K562 (cell line): ENCODE results near the gene MTG1. TPM values are rescaled to one million over a fixed set of nuclear protein-coding genes. Genes with fewer than 3 reads are reported as not detected.

Experiments used
- GTF2A2 ChIP-seq: IDR thresholded peaks from 2 replicates; pipeline ENCODE4 v1.6.1; 2016; ENCODE audit warnings: mild to moderate bottlenecking, missing genetic modification characterization, missing compliant biosample characterization
- GTF2E2 ChIP-seq: fragments of 200-800 bp; sonication (Bioruptor generic); IDR thresholded peaks from 2 replicates; pipeline ENCODE4 v1.6.1; 2016; ENCODE audit warnings: missing genetic modification characterization, missing compliant biosample characterization
- JUND ChIP-seq, 2 experiments: IDR thresholded peaks; 2 replicates in 1 of 2; 3 replicates in 1 of 2; pipeline ENCODE4 v1.6.1; 2011; ENCODE audit warnings: borderline replicate concordance in 2 of 2, low read depth in 2 of 2, low read length in 2 of 2, improper control_type of control experiment in 1 of 2, missing biosample characterization in 1 of 2, missing genetic modification characterization in 1 of 2, missing genetic modification reagents in 1 of 2
- RCOR1 ChIP-seq, 2 experiments: IDR thresholded peaks; 2 replicates each; pipeline ENCODE4 v1.6.1; 2012; ENCODE audit warnings: low read depth in 2 of 2, low read length in 2 of 2, borderline replicate concordance in 1 of 2, improper control_type of control experiment in 1 of 2
- SIN3A ChIP-seq, 2 experiments: fragments of 150-350 bp in 1 of 2; IDR thresholded peaks; 2 replicates each; pipeline ENCODE4 v1.6.1; 2011 to 2016; ENCODE audit warnings: borderline replicate concordance in 2 of 2, low read depth in 2 of 2, low read length in 2 of 2, mild to moderate bottlenecking in 2 of 2, moderate library complexity in 2 of 2; ENCODE audit not compliant: control insufficient read depth in 1 of 2
- SREBF1 ChIP-seq: fragments of 150-350 bp; IDR thresholded peaks from 2 replicates; pipeline ENCODE4 v1.6.1; 2014; ENCODE audit warnings: antibody characterized with exemption, low read depth, low read length, borderline replicate concordance
- SRSF7 ChIP-seq: fragments of 200-400 bp; formaldehyde crosslinking; optimal IDR thresholded peaks from 2 replicates; pipeline ENCODE3; 2017; ENCODE audit warnings: mild to moderate bottlenecking, low read depth, low read length
- TSC22D4 ChIP-seq: fragments of 450-650 bp; IDR thresholded peaks from 2 replicates; pipeline ENCODE4 v1.6.1; 2016; ENCODE audit warnings: missing genetic modification characterization, missing biosample characterization, control low read depth
- YY1 ChIP-seq, 3 experiments: IDR thresholded peaks; 2 replicates each; pipeline ENCODE4 v1.6.1; 2011; ENCODE audit warnings: low read length in 2 of 3, mild to moderate bottlenecking in 2 of 3, moderate library complexity in 2 of 3, borderline replicate concordance in 1 of 3, control low read depth in 1 of 3, low read depth in 1 of 3; ENCODE audit not compliant: insufficient read depth in 3 of 3, insufficient replicate concordance in 2 of 3, control insufficient read depth in 1 of 3, insufficient read length in 1 of 3; ENCODE audit errors: extremely low read depth in 1 of 3
- ZBED1 ChIP-seq: IDR thresholded peaks from 2 replicates; pipeline ENCODE4 v1.6.1; 2014
- ZFP36 ChIP-seq: fragments of 150-350 bp; IDR thresholded peaks from 2 replicates; pipeline ENCODE4 v1.6.1; 2018; ENCODE audit warnings: low read length, low read depth; ENCODE audit not compliant: partially characterized antibody
- ZNF121 ChIP-seq: sonication (generic); formaldehyde crosslinking; conservative IDR thresholded peaks from 2 replicates; pipeline ENCODE4 v1.8.0; 2022; ENCODE audit warnings: missing genetic modification reagents
- ZNF431 ChIP-seq: sonication (generic); formaldehyde crosslinking; IDR thresholded peaks from 2 replicates; pipeline ENCODE4 v1.8.0; 2022; ENCODE audit warnings: mild to moderate bottlenecking, missing genetic modification reagents
- ZNF551 ChIP-seq: fragments of 250-450 bp; sonication (Bioruptor Pico); IDR thresholded peaks from 2 replicates; pipeline ENCODE4 v1.5.0; 2021; ENCODE audit warnings: mild to moderate bottlenecking, moderate library complexity
- ZNF57 ChIP-seq: fragments of 450-650 bp; formaldehyde crosslinking; IDR thresholded peaks from 2 replicates; pipeline ENCODE4 v1.4.0; 2020; ENCODE audit warnings: mild to moderate bottlenecking, moderate library complexity
- polyA plus RNA-seq, 8 experiments: library from polyadenylated mRNA; depleted of rRNA in 4 of 8; stranded (reverse) in 5 of 8; unstranded in 3 of 8; fragments of >200 nt; fragmentation: Nextera tagmentation in 2 of 8; fragmentation: Illumina TruSeq in 1 of 8; extraction: Ambion mirVana in 2 of 8; extraction: Trizol in 1 of 8; gene quantifications; 2 replicates each; pipeline versions ENCODE4 v1.2.1 to v1.2.3, GENCODE V29; 2011 to 2014; ENCODE audit warnings: inconsistent platforms in 1 of 8, missing spikeins in 1 of 8
- total RNA-seq, 7 experiments: library from RNA; depleted of rRNA in 6 of 7; stranded (reverse); fragments of >200 nt in 6 of 7; fragmentation: Illumina TruSeq in 2 of 7; extraction: Trizol in 2 of 7; gene quantifications; 2 replicates each; pipeline versions ENCODE4 v1.2.1 to v1.2.3, GENCODE V29; 2011 to 2021; ENCODE audit warnings: low replicate concordance in 1 of 7
- TF ChIP-seq, protein P1 (sequence below): fragments of 450-650 bp; IDR thresholded peaks from 2 replicates; pipeline ENCODE4 v1.6.1; 2018; ENCODE audit not compliant: partially characterized antibody
- TF ChIP-seq, protein P2 (sequence below): fragments of 250-450 bp; sonication (Bioruptor Pico); IDR thresholded peaks from 2 replicates; pipeline ENCODE4 v1.4.0; 2020

Gene MTG1
- total and polyA plus RNA-seq, 9 of the 15 experiments (the other 6 are each of a cell fraction or from before 2014, with no cell fraction given): 2.8 to 28.2 (median 15.4) TPM

DNA sequence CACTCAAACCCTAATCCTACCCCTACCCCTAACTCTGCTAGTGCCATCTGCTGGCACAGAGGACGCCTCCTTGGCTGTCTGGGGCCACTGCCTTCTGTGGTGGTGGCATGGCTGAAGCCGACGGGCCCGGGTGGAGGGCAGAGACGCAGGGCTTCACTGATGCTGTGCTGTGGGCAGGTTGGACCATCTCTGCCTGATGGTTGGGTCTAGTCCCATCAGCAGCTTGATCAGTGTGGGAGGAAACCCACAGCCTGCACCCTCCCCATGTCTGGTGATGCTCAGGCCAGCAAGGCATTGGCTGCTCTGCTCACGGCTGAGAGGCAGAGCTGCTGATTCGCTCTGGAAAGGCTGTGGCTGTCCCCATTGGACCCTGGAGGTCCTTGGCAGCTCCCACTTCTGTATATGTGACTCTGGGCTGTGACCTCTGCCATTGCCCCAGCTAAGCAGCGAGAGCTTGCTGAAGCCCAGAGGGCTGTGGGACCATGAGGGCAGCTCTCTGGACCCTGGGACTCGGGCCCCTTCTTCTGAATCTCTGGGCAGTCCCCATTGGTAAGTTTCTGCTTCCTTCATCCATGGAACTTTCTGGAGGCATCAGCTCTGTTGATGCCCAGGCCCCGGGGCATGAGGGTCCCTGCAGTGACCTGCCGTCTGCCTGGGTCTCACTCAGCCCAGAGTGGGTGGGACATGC lies 59.7 kb downstream of the MTG1 start, which contains the start of gene SCART1 (continued):
- TF ChIP-seq GTF2E2 (tag) (no peak), ZBED1 (no peak), ZNF121 (CRISPR knock-in tag) (no peak), ZNF551 (CRISPR knock-in tag) (no peak), GTF2A2 (tag) (no peak), RCOR1 (IDR thresholded peaks at IDR 0.05; ENCODE audit: borderline replicate concordance in 1 of 2, low read depth in 2 of 2, low read length in 2 of 2) (peak in 1 of 2 experiments; percentile 67; a peak in 2 of 4 replicates), JUND (IDR thresholded peaks at IDR 0.05; ENCODE audit: borderline replicate concordance, low read depth, low read length) (0 out of 2 replicates have a peak, but pooled peaks have one; percentile 3), JUND (tag; IDR thresholded peaks at IDR 0.05; ENCODE audit: borderline replicate concordance, low read depth, low read length) (no peak), SREBF1 (peak; percentile 92), ZNF431 (CRISPR knock-in tag) (no peak), TSC22D4 (tag) (no peak), YY1 (IDR thresholded peaks at IDR 0.05; ENCODE audit: borderline replicate concordance in 1 of 3, control insufficient read depth in 1 of 3, extremely low read depth in 1 of 3, insufficient read depth in 3 of 3, insufficient read length in 1 of 3, insufficient replicate concordance in 2 of 3, low read depth in 1 of 3, low read length in 2 of 3) (no peak), SIN3A (IDR thresholded peaks at IDR 0.05; ENCODE audit: borderline replicate concordance in 2 of 2, control insufficient read depth in 1 of 2, low read depth in 2 of 2, low read length in 2 of 2) (no peak), SRSF7 (no peak), ZNF57 (no peak), ZFP36 (no peak)
- TF ChIP-seq, protein P1, sequence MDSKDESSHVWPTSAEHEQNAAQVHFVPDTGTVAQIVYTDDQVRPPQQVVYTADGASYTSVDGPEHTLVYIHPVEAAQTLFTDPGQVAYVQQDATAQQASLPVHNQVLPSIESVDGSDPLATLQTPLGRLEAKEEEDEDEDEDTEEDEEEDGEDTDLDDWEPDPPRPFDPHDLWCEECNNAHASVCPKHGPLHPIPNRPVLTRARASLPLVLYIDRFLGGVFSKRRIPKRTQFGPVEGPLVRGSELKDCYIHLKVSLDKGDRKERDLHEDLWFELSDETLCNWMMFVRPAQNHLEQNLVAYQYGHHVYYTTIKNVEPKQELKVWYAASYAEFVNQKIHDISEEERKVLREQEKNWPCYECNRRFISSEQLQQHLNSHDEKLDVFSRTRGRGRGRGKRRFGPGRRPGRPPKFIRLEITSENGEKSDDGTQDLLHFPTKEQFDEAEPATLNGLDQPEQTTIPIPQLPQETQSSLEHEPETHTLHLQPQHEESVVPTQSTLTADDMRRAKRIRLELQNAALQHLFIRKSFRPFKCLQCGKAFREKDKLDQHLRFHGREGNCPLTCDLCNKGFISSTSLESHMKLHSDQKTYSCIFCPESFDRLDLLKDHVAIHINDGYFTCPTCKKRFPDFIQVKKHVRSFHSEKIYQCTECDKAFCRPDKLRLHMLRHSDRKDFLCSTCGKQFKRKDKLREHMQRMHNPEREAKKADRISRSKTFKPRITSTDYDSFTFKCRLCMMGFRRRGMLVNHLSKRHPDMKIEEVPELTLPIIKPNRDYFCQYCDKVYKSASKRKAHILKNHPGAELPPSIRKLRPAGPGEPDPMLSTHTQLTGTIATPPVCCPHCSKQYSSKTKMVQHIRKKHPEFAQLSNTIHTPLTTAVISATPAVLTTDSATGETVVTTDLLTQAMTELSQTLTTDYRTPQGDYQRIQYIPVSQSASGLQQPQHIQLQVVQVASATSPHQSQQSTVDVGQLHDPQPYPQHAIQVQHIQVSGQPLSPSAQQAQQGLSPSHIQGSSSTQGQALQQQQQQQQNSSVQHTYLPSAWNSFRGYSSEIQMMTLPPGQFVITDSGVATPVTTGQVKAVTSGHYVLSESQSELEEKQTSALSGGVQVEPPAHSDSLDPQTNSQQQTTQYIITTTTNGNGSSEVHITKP: peak; percentile 5
- TF ChIP-seq, protein P2, sequence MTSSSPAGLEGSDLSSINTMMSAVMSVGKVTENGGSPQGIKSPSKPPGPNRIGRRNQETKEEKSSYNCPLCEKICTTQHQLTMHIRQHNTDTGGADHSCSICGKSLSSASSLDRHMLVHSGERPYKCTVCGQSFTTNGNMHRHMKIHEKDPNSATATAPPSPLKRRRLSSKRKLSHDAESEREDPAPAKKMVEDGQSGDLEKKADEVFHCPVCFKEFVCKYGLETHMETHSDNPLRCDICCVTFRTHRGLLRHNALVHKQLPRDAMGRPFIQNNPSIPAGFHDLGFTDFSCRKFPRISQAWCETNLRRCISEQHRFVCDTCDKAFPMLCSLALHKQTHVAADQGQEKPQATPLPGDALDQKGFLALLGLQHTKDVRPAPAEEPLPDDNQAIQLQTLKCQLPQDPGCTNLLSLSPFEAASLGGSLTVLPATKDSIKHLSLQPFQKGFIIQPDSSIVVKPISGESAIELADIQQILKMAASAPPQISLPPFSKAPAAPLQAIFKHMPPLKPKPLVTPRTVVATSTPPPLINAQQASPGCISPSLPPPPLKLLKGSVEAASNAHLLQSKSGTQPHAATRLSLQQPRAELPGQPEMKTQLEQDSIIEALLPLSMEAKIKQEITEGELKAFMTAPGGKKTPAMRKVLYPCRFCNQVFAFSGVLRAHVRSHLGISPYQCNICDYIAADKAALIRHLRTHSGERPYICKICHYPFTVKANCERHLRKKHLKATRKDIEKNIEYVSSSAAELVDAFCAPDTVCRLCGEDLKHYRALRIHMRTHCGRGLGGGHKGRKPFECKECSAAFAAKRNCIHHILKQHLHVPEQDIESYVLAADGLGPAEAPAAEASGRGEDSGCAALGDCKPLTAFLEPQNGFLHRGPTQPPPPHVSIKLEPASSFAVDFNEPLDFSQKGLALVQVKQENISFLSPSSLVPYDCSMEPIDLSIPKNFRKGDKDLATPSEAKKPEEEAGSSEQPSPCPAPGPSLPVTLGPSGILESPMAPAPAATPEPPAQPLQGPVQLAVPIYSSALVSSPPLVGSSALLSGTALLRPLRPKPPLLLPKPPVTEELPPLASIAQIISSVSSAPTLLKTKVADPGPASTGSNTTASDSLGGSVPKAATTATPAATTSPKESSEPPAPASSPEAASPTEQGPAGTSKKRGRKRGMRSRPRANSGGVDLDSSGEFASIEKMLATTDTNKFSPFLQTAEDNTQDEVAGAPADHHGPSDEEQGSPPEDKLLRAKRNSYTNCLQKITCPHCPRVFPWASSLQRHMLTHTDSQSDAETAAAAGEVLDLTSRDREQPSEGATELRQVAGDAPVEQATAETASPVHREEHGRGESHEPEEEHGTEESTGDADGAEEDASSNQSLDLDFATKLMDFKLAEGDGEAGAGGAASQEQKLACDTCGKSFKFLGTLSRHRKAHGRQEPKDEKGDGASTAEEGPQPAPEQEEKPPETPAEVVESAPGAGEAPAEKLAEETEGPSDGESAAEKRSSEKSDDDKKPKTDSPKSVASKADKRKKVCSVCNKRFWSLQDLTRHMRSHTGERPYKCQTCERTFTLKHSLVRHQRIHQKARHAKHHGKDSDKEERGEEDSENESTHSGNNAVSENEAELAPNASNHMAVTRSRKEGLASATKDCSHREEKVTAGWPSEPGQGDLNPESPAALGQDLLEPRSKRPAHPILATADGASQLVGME: peak; percentile 71; the same call in 1 of the 2 replicates
